GM18517 (cell line): ENCODE data around the gene TBL1XR1.
"Not testable (repeated sequence)": the region's sequence is repeated elsewhere in the genome, so short reads cannot be mapped to it uniquely, and the experiment has no call there.

Source experiments
- ATAC-seq: cut with Tn5 transposase; IDR thresholded peaks from one replicate; pipeline ENCODE4 v1.9.1; 2021; ENCODE audit warnings: mild to moderate bottlenecking, moderate library complexity; ENCODE audit not compliant: unreplicated experiment

TBL1XR1 gene

DNA sequence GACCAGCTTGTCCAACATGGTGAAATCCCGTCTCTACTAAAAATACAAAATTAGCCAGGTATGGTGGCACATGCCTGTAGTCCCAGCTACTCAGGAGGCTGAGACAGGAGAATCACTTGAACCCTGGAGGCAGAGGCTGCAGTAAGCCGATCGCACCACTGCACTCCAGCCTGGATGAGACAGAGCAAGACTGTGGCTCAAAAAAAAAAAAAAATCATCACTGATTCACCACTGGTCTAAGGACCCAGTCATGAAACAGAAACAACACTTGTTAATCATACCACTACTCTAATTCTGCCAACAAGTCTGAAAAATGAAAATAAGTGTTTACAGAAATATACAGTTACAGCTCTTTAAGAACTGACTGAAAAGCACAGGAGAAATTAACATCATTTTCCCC, 12.7 kb downstream of the TBL1XR1 start:
- peak; percentile 91 for ATAC-seq

DNA sequence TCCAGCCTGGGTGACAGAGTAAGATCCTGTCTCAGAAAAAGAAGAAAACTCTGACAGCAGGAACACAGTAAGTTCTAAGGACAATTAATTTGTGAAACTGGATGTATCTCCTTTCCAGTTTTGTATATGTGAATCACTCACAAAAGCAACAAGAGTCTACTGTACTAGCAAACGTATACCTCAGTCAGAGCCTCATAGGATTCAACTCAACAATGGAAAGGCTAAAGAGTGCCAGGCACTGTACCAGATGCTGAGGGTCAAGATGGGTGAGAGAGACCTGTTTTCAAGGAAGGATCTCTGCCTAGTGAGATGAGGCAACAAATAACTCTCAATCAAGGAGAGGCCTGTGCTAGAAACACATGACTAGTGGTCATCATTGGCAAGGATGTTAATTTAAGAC, 14.9 kb downstream of the TBL1XR1 start:
- no peak for ATAC-seq

DNA sequence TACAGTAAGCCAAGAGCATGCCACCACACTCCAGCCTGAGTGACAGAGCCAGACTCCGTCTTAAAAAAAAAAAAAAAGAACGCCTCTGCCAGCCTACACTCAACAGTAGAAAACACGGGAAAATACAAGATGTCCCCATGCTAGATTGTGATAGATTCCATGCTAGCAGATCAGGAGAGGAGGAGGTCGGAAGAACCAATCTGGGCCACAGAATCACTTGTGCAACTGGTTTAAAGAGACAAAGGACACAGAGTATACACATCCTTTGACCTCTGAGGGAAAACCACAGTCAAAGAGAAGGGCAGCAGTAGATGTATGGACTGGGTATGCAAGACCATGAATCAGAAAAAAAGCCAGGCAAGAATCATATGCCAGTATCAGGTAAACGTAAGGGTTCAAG, 15.9 kb downstream of the TBL1XR1 start:
- no peak for ATAC-seq

DNA sequence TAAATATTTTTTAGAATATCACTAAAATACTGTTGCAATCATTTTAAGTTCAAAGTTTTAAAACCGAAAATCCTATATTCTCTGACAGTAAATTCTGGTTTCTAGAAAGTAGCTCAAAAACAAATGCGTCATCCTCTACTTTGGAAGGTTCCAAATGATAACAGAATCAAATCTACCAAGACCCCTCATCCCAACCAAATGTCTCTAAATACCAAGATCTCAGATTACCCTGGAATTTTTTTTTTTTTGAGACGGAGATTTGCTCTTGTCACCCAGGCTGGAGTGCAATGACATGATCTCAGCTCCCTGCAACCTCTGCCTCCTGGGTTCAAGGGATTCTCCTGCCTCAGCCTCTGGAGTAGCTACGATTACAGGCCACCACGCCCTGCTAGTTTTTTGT, 16.8 kb downstream of the TBL1XR1 start:
- ATAC-seq, result no peak

DNA sequence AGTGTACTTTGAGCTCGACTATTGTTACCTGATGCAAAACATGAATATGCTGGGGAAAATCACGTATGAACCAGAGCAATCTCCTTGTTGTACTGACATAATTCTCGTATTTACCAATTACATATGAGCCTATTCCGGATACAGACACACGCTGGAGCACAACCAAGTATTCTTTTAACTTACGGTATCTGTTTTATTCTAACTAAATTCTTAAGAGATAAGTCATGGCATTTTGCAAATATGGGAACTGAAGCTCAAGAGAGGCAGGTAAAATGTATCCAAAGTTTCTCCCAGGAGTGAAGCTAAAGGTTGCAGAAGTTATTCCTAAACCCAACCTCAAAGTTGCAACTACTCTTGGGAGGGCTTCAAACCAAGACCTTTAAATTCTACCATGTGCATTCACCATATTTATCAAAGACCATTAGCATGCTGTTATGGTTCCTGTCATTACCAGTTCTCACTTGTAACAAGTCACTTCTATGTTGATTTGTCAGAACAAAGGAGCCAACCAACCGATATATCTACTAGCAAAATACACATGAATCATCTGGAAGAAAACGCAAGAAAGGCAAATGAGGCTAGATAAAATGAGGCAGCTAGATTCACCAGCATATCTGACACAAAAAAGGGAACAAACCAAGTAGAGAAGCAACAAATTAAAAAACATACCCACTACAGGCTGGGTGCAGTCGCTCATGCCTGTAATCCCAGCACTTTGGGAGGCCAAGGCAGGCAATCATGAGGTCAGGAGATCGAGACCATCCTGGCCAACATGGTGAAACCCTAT, 17.8 kb downstream of the TBL1XR1 start:
- ATAC-seq, result no peak

DNA sequence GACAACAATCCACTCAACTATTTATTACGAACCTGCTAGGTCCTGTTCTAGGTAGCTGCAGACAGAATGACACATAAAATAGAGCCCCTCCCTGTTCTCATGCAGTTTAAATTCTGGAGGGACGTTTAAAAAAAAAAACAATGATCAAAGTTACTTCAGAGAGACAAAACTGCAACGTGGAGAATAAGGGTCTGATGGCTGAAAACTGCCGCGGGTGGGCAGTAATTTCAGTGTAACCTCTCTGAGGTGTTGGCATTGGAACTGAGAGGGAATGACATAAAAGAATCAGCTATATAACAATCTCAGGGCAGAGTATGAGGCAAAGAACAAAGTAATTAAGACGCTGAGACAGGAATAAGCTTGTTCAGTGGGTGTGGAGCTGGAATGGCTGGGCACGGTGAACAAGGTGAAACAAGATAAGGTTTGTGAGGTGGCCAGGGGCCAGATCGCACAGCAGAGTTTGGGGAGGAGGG, 19.5 kb downstream of the TBL1XR1 start:
- no peak for ATAC-seq

DNA sequence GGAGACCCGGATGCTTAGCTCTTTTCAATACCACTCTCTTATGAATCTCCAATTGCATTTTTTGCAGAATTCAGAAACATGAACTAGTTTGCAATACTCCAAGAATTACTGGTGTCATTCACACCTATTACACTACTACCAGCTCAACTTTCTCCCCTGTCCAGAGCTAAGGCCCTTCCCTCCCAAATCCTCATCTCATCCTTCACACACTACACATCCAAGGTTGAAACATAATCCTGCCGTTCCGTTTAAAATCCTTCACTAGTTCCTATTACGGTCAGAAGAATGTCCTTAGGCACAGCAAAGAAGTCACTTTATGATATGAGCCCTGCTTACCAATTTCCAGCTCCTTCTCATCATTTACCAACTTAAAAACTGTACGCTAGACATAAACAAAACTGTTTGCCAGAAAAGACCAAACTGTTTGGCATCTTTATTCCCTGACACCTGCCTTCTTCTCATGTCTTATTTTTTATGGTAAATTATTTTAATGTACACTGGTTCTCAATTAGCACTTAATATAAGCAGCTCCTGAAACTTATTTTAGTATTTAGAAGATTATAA, 22.6 kb downstream of the TBL1XR1 start:
- no peak for ATAC-seq

DNA sequence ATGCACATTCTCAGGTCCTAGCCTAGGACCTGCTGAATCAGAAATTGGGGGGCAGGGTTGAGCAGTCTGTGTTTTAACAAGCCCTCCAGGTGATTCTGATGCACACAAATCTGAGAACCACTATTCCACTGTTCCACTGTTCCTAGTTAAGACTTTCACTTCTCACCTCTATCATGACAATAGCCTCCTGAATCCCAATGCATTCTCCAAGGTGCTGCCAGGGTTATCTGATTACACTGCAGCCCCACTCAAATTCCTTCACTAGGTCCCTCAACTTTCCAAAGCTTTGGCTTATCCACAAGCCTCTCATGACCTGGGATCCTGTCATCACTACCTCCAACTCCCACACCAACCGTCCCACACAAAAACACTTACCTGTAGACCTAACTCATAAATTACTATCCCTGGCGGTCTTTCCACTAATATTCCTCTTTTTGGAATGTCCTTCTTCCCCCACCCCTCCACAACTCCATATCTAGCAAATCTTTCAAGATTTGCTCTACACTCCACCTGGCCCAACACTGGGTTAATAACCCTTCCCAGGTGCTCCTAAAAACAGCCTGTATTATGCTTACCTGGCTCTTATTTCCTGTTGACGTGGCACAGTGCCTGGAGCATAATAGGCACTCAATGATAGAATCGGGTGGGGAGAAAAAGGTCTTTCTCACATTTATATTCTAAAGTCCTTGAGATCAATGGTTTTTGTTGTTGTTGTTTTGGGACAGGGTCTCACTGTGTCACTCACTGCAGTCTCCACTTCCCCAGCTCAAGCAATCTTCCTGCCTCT, 27.2 kb downstream of the TBL1XR1 start:
- ATAC-seq, result no peak

DNA sequence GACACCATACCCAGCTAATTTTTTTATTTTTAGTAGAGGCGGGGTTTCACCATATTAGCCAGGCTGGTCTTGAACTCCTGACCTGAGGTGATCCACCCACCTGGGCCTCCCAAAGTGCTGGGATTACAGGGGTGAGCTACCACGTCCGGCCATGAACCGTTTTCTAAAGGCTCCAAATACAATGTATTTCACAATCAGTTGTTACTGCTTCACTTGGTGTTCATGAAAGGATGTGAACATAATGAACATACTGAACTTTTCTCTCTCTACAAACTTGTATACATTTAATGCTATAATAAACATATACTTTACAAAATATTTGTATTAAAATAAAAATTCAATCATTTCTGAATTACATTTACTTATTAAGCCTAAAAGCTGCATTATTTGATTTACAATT, 28.9 kb downstream of the TBL1XR1 start:
- ATAC-seq, result no peak

DNA sequence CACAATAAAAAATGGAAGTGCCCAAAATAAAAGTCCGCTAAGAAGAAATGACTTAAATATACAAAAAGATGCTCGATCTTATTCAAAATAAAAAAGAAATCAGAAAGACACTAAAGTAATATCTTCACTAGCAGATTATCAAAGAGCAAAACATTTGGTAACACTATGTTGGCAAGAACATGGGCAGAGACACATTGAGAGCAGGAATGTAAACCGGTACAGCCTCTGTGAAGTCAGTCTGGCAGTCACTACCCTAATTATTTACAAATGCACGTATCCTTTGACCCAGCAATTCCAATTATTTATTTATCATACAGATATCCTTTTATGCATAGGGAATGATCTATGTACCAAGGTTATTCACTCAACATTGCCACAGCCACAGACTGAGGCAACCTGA, 34.5 kb downstream of the TBL1XR1 start:
- no peak for ATAC-seq

DNA sequence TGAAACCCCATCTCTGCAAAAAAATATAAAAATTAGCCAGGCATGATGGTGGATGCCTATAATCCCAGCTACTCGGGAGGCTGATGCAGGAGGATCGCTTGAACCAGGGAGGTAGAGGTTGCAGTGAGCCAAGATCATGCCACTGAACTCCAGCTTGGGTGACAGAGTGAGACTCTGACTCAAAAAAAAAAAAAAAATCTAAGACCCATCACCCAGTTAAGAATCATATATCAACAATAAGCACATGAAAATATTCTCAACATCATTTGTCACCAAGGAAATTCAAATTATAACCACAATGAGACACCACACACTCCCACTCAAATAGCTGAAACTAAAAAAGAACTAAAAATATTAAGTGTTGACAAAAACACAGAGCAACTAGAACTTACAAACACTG, 35.7 kb downstream of the TBL1XR1 start:
- ATAC-seq, result not testable (repeated sequence)

DNA sequence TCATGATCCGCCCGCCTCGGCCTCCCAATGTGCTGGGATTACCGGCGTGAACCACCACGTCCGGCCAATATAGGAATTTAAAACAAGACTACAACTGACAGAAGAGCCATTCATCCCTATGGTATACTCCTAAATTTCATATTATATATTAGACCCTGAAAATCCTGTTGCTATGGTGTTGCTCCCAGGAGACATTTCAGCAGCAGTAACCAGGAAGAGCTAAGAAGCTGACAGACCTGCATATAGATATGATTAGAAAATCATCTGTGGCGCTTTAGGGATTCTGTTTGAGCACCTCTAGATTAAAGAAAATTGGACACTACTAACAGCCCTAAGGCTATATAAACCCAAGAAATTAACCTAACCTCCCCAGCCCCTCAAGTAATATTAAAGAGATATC, 38.8 kb downstream of the TBL1XR1 start:
- no peak for ATAC-seq

DNA sequence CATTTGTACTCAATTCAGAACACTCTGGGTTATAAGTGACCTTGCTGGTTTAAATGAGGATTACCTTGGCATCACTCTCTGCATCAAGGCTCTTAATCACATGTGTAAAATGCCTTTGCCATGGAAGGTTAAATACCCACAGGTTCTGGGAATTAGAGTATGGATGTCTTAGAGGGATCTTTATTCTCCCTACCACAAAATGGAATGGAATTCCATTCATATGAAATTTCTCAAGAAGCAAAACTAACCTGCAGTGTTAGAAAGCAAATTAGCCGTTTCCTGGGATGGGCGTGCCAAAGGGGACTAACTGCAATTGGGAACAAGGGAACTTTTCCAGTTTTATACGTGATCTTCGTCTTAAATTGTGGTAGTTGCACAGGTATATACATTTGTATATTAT, 39.8 kb downstream of the TBL1XR1 start:
- no peak for ATAC-seq

DNA sequence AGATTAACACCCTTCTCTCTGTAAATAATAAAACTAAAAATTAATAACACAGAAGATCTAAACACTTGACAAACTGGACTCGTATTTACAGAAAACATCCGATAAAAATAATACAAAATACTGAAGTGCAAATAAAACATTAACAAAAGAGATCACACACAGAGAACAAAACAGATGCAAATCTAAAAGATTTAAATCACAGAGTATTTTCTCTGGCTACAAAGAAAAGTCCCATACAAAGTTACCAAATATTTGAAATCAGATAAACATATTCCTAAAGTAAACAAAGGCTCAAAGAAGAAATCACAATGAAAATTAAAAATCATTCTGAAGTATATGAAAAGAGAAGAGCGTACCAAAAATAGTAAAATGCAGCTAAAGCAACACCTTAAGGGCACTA, 42.5 kb downstream of the TBL1XR1 start:
- no peak for ATAC-seq

DNA sequence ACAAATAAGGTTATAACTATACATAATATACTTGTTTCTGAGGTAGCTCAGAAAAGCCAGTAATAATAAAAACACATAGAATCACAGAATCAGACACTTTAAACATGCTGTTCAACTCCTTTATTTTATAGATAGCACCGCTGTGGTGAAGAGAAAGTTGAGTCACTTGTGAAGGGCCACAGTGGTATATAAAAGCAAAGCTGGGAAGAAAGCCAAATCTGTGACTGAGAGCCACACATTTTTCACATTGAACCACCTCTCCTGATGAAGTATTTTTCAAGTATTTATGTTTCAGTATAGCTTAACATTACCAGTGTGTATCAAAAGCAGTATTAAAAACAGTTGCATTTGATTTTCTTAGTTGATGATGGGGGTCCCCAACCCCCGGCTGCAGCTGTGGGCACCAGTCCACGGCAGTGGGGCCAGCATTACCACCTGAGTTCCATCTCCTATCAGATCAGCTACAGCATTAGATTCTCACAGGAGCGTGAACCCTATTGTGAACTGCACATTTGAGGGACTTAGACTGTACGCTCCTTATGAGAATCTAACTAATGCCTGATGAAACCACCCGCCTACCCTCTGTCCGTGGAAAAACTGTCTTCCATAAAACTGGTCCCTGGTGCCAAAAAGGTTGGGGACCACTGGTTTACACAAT, 46.2 kb downstream of the TBL1XR1 start:
- peak; percentile 64 for ATAC-seq

DNA sequence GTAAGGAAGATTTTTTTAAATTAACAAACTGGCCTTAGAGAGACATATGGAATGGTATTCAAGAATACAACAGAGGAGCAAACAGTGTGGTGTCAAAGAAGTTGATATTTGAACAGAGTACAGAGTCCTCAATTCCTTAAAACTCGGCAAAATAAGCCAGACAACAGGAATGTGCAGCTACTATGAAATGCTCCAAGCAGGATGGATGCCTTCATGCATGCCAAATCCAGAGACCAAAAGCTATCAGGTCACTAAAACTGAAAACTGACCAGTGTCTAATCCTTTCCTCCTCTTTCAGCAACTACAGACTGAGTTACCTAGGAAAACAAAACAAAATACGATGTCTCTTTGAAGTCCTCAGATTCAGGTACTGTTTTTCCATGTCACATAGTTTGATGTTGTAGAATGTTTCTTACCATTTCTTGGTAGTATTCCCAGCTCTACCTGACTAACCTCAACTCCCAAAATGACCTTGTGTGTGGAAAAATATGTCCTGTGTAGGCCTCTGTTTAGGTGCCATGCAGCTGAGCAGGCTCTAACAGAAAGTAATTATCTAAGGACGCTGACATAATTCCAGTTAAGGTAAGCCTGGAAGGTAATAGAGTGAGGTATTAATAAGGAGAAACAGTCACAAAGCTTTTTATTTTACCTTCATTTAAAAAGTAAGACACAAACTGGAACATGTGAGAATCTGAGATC, 46.9 kb downstream of the TBL1XR1 start:
- no peak for ATAC-seq

DNA sequence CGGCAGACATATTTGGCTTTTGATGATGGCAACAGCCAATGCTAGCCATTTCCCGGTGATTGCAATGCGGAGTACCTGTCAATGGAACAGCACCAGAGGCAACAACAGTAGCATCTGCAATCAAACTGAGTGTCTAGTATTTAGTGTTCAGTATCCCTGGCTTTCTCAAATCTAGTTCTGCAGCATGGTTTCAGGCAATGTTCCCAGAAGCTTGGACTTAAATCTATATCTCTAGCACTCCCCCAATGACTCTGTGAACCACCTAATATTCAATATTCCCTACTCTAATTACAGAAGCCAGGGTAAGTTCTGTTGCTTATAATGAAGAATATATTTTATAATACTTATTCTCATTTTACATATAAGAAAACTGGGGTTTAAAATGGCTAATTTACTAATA, 48.2 kb downstream of the TBL1XR1 start:
- no peak for ATAC-seq

DNA sequence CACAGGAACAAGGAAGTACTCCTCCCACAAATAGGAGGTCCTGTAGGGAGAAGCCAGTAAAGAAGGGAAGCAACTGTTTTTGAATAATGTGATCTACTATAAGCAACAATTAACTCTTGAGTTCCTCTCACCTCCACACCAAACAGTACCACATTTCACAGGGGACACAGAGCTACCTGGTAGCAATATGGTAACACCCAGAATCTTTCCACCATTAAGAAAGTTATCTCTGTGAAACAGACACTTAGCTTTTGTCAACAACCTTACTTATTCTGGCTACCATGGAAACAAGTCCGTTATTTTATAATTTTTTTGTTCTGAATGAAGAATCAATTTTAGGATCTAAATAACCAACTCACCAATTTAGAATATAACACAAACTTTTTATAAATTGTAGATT, 49.5 kb downstream of the TBL1XR1 start:
- no peak for ATAC-seq

DNA sequence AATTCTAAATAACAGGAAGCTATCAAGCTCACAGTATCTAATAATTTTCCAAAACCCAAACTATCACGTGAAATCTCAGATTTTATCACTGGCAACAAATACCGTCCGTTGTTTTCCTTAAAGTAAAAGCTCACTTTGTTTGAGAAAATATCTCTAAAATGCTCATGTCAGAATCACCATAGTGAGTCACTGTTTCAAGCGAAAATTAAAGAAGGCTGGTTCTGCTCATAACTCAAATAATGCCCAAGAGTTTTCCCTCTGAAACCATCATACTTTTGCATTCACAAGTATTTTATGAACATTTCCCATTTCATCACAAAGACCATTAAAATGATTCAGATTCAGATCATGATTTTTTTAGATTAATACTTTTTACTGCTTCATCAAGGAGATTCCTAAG, 50.6 kb downstream of the TBL1XR1 start:
- ATAC-seq, result no peak

DNA sequence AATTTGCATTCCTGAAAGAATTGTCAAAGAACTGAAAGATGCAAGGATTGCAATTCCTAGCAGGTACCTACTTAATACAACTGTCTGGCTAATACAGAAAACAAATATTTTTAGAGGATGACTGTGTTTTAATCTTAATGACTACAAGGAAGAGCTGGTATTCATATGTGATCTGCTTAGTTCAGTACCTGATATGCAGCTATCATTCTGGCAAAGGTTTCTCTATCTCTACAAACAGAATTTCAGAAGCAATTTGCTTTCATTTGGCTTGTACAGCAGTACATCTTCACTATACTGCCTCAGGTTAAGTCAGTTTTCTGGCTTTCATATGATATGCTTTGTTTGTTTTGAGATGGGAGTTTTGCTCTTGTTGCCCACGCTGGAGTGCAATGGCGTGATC, 51.3 kb downstream of the TBL1XR1 start:
- ATAC-seq, result no peak

DNA sequence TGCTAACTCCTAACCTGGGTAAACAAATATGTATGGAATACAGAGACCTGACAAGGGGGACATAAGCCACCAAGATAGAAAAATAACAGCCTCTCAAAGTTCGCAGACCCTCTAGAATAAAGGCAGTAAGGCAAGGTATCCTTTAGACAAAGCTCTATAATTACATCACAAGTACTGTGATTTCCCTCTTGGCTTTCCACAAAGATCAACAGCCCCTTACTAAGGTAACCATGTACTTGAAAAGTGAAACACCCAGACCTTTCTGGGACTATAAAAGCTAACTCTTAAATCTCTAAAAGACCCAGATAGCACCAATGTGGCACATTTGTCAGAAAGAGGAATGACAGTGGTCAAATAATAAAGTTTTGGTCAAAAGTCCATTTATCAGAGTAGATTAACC, 51.9 kb downstream of the TBL1XR1 start:
- ATAC-seq, result peak; percentile 26
